NCI-H748 (cell line): ENCODE data around the gene ZNF804A.
"Not testable (repeated sequence)": the region's sequence is repeated elsewhere in the genome, so short reads cannot be mapped to it uniquely, and the experiment has no call there.

Experiments
- DNase-seq: peaks from one replicate; lab custom pipeline; 2025; ENCODE audit not compliant: unreplicated experiment; lab: John Stamatoyannopoulos, UW

The ZNF804A gene

DNA sequence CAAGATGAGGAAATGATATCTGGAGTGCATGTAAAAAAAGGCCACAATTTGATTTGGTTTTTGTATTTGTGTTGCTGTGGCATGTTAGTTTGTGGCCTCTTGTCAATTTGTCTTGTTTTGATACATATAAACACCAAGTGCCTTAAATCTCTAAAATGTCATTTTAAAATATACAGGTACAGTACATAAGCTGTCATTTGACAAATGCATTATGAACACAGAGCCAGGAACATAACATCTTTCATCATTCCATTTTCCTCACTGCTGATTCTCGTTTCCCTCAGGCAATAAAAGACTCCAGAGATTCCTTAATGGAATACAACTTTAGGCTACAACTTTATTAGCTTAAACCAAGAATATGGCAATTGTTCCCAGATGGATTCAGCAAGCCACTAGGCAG lies 217.5 kb downstream of the ZNF804A start:
- DNase-seq, result no peak

DNA sequence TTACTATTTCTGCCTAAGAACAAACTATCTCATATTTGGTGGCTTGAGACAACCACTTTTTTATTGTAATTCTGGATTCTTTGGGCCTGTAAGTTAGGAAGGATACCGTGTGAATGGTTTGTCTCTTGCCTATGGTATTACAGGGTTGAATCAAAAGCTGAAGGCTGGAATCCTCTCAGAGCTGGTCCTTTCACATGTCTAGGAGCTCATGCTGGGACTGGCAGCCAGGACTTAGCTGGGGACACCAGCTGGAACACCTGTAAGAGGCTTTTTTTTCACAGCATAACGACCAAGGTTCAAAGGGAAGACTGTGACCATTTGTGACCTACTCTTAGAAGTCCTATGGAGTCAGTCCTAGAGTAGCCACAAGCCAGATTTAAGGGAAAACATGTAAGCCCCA lies 226.3 kb downstream of the ZNF804A start:
- no peak for DNase-seq

DNA sequence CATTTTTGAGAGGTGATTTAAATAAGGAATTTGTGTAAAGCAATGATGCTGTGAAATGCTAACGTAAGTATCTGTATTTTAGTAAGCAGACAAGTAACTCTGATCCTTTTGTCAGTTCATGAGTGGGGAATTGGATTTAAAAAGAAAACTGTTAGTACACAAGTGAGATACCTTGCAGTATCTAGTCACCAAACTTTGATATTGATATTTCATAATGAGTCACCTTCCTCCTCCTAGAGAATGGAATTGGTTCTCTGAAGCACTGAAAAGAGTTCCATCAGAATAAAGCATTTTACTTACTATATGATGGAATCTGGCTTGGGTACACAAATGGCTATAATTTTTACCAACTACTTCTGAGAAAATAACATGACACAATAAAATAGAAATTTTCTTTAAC lies 232.2 kb downstream of the ZNF804A start:
- no peak for DNase-seq

DNA sequence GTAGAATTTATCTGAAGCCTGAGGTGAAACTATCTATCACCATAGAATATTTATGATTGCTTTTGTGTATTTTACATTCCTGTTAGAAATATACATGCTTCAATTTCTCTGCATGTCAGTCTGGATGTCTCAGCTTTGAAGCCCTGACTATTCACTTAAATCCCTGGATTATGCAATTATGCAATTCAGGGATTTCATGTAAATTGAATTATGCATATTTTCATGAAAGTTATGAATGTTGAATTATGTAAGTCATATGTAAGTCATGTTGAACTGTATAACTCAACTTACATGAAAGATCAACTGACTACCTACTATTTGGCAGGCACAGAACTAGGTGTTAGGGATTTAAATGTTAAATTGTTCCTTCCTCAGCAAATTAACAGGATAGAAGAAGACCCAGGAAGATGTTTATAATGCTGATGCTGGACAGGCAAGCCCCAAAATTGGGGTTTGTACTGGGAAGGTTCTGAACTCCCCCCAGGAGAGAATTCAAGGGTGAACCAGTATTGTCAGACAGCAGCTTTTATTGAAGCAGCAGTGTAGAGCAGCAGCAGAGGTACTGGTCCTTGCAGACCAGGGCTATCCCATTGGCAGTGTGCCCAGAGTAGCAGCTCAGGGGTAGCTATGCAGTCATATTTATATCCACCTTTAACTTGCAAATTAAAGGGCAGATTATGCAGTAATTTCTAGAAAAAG lies 236.5 kb downstream of the ZNF804A start:
- peak; percentile 19 for DNase-seq

DNA sequence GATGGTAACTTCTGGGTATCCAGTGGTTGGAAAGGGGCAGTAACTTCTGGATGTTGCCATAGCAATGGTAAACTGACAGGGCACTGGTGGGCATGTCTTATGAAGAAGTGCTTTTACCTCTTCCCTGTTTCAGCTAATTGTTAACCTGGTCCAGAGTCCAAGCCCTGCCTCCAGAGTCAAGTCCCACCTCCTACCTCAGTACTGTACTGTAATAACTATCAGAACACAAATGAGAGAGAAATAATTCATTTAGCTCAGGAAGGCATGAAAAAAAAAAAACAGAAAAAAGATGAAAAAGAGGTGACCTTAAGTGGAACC lies 237.0 kb downstream of the ZNF804A start:
- no peak for DNase-seq

DNA sequence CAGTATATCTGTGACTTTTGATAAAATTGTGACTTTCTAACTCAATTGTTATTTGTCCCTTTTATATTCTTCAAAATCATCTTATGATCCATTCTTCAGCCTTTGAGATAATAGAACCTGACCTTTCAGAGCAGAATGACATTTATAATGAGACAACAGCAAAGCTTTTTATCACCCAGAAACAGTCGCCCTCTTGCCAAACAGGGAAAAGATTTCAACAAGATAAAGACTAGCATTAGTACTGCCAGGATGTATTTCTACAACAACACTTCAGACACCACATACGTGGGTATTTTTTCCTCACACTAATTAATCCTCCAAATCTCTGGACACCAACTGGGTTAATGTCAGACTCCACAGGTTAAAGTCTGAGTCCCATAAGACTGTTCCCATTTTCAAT lies 249.0 kb downstream of the ZNF804A start:
- DNase-seq, result no peak

DNA sequence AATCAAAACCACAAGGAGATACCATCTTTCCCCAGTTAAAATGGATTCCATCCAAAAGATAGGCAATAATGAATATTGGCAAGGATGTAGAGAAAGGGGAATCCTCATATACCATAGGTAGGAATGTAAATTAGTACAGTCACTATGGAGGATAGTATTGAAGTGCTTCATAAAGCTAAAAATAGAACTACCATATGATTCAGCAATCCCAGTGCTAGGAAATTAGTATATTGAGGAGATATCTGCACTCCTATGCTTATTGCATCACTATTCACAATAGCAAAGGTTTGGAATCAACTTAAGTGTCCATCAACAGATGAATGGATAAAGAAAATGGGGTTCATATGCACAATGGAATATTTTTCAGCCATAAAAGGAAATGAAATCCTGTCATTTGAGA lies 251.2 kb downstream of the ZNF804A start:
- no peak for DNase-seq

DNA sequence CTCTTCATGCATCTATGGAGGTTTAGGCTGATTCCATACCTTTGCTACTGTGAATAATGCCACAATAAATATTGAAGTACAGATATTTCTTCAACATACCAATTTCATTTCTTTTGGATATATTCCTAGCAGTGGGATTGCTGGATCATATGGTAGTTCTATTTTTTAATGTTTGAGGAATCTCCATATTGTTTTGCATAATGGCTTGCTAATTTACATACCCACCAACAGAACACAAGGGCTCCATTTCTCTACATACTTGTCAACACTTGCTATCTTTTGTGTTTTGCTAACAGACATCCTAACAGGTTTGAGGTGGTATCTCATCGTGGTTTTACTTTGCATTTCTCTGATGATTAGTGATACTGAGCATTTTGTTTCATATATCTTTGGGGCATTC lies 253.2 kb downstream of the ZNF804A start:
- no peak for DNase-seq

DNA sequence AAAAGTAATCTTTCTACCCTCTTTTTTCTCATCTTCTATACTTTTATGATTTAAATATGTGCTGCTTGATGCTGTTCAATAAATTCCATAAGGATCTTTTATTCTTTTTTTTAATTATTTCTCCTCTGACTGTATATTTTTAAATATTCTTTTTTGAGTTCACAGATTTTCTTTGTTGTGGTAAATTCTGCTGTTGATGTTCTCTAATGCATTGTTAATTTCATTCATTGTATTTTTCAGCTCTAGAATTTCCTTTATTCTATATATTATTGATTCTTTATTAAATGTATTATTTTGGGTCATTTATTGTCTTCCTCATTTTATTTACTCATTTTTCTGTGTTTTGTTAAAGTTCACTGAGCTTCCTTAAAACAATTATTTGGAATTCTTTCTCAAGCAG lies 260.9 kb downstream of the ZNF804A start:
- DNase-seq, result no peak

DNA sequence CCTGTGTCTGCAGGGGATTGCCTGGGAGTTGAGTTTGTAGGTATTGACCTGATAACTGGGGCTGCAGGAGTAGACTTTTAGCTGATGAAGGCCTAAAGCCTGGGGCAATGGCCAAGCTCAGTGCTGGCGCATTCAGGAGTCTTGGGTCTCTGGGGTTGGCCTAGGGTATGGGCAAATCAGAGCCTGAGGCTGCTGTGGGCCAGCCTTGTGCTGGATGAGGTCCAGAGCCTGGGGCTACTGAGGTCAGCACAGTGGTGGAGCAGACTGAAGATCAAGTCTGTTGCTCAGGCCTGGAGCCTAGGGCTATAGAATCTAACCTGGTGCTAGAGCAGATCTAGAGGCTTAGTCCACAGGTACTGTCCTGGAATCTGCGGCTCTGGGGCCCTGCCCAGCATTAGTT lies 262.4 kb downstream of the ZNF804A start:
- no peak for DNase-seq

DNA sequence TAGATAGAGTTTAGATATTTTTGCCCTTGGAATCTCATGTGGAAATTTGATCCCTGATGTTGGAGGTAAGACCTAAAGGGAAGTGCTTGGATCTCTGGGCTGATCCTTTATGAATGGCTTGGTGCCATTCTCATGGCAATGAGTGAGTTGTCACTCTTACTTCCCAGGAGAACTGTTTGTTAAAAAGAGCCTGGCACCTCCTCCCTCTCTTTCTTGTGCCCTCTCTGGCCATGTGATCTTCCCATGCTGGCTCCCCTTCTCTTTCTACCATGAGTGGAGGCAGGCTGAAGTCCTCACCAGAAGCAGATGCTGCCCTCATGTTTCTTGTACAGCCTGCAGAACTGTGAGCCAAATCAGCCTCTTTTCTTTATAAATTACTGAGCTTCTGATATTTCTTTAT lies 276.9 kb downstream of the ZNF804A start:
- no peak for DNase-seq

DNA sequence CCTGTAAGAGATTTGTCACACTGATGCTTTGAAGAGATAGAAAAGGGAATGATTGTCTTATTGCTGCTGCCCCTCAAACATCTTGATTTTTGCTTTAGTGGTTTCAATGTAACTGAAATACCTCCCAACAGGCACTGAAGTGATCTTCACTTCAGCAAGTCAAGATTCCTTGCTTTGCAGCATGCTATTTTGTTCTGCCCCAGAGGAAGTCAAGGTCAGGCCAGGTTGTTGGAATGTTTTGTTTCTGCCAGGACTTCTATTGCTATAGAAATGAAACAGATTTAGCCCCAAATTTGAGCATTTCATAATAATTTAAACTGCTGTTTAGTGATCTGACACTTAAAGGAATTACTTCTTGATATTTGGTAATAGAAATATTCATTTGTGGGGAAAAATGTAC lies 277.6 kb downstream of the ZNF804A start:
- no peak for DNase-seq

DNA sequence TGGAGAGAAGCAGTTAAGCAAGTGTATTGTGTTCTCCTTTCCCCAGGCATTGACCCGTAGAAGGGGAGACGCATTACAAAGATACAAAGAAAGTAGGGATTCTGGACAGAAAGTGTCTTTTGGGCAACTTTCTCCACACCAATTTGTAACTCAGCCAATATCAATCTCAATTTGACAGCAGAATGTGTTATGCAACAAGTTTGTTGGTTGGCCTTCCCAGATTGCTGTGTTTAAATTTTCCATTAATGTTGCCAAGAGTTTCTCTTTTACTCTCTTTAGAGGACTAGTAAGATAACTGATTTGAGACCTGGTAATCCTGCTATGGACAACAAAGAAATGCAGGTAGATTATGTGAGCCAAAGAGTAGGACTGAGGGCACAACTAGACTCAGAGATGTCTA lies 279.6 kb downstream of the ZNF804A start:
- DNase-seq, result no peak

DNA sequence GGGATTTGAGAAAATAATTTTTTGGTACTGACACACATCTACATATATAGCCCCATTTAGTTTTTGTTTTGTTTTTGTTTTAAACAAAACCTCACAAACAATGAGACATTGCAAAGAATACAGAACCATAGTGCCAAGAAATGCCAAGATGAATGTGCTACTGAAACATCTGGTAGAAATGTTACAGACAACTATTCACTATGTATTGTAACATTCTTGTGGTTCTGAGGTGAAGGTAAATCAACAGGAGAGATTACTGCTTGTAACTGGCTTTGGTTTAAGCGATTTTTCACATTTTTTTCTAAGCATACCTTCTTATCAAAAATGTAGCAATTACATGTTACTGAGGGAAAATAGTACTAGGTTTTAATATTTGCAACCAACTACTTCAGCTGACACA lies 281.3 kb downstream of the ZNF804A start:
- no peak for DNase-seq

DNA sequence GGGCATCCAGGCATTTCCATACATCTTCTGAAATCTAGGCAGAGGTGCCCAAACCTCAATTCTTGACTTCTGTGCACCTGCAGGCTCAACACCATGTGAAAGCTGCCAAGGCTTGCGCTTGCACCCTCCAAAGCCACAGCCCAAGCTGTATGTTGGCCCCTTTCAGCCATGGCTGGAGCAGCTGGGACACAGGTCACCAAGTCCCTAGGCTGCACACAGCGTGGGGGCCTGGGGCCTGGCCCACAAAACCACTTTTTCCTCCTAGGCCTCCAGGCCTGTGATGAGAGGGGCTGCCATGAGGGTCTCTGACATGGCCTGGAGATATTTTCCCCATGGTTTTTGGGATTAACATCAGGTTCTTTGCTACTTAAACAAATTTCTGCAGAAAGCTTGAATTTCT lies 288.3 kb downstream of the ZNF804A start:
- not testable (repeated sequence) for DNase-seq

DNA sequence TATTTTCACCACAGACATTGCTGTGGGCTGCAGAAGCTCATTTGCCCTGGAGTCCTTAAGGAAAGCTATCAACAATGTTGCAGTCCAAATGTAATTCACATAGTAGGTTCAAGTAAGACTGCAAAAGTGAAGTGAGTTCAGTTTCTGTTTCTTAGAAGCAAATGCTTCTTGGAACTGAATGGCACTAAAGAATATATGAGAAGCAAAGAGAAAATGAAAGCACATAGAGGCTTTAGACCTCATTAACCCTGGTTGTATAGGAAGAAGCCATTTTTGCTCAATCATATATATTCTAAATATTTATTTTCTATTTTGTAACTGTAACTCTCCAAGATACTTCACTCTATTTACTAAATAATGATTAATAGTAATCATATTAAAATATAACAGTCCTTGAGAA lies 292.0 kb downstream of the ZNF804A start:
- DNase-seq, result no peak

DNA sequence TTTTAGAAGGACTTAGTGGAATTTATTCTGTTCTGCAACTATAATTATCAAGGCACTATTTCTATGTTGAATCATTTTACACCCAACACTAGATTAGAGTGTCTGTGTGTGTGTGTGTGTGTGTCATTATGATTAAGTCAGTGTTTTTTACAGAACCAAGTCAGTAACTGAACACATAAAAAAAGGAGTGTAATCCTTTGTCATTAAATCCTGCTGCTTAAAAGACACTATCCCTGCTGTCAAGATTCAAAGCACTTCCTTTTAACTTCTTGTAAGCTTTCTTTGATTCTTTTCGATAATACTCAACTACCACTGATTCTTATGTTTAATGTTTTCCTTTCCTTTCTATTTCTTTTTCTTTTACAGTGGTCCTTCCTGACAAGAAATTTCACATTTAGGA lies 306.7 kb downstream of the ZNF804A start:
- no peak for DNase-seq

DNA sequence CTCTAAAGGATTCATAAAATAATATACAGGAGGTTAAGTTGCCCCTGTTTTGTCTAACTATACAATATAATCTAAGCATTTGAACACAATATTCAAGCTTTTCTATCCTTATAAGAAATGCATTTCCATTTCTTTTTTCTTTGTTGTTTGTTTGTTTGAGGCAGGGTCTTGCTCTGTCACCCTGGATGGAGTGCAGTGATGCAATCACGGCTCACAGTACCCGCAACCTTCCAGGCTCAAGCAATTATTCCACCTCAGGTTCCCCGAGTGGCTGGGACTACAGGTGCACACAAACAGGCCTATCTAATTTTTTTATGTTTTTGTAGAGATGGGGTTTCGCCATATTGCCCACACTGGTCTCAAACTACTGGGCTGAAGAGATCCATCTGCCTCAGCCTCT lies 307.8 kb downstream of the ZNF804A start:
- no peak for DNase-seq

DNA sequence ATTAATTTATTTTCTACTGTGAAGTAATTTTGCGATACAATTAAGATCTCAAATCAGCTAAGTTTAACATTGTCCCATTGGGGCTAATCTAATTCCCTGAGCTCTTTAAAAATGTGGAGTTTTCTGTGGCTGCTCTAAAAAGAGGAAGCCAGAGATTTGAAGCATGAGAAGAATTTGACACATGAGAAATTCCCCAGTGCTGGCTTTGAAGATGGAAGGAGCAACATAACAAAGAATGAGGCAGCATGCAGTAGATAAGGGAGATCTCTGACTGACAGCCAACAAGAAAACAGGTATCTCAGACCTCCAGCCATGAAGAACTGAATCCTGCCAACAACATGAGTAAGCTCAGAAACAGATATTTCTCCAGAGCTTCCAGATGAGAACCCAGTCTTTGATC lies 308.4 kb downstream of the ZNF804A start:
- no peak for DNase-seq

DNA sequence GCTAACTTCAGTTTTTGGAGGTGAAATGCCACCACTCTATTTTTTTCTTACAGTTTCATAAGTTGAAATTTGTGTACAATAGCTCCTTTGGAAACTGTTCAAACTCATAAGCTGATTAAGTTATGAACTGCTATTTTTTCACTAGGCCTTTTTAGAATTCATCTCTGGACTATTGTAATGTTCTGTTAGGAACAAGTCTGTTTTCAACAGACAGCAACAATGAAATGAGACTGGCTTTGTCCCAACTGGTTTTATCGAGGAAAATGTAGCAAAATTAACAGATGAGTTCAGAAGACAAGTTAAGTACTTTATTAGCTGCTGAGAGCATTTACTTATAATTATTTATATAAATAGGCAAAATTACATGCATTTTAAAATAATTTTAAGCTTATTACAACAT lies 310.6 kb downstream of the ZNF804A start:
- no peak for DNase-seq

DNA sequence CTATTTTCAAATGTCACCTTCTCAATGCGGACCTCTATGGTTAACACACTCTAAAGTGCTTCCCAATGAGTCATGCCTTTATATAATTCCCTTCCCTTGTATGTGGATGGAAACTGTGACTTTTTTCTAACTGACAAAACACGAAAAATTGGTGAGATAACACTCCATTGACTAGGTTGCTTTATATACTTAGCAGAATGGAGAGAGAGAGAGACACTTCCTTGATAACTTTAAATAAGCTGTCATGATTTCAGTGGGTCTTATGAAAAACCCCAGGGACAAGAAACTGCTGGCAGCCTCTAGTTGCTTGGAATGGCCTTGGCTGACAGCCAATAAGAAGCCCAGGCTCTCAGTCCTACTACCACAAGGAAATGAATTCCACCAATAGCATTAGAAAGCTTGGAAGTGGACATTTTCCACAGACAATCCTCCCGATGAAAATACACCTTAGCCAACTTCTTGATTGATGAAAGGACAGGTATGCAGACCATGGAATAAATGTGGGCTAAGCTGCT lies 322.2 kb downstream of the ZNF804A start:
- DNase-seq, result no peak

DNA sequence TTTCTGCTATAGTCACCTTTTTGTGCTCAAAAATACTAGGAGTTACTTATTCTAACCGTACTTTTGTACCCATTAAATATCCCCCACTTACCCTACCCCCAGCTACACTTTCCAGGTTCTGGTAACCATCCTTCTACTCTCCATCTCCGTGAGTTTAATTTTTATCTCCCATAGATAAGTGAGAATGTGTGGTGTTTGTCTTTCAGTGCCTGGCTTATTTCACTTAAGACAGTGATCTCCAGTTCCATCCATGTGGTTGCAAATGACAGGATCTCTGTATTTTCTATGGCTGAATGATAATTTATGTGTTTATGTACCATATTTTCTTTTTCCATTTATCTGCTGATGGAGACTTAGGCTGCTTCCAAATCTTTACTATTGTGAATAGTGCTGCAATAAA lies 323.3 kb downstream of the ZNF804A start:
- DNase-seq, result no peak

DNA sequence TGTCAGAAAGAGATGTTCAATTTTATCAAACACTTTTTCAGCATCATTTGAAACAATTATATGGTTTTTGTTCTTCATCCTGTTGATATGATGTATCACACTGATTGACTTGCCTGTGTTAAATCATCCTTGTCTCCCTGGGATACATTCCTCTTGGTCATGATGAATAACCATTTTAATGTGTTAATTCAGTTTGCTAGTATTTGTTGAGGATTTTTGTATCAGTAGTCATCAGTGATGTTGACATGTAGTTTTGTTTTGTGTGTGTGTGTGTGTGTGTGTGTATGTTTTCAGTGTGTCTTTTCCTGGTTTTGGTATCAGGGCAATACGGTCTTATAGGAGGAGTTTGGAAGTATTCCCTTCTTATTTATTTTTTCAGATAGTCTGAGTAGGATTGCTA lies 325.4 kb downstream of the ZNF804A start:
- no peak for DNase-seq

DNA sequence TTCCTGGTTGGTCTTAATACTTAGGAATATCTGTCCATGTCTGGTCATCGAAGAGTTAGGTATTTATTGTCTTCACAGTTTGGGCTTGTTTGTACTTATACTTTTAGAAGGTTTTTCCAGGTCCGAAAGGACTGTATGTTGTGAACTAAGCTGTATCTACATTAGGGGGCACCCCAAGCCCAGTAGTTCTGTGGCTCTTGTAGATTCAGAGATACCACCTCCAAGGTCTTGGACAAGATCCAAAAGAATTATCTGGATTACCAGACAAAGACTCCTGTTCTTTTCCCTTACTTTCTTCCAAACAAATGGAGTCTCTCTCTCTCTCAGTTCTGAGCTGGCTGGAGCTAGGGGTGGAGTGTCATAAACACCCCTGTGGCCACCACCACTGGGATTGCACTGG lies 328.7 kb downstream of the ZNF804A start:
- no peak for DNase-seq
